OCI-M2 (cell line): ENCODE data around the gene DLGAP4.

Experiments
- DNase-seq: peaks from one replicate; lab custom pipeline; 2025; ENCODE audit not compliant: unreplicated experiment; lab: John Stamatoyannopoulos, UW

The DLGAP4 gene

GRCh38 chr20:36400909-36401735 lies 95.0 kb downstream of the DLGAP4 start:
- DNase-seq = no peak

GRCh38 chr20:36402708-36403107 lies 96.6 kb downstream of the DLGAP4 start:
- no peak for DNase-seq

GRCh38 chr20:36404435-36404978 lies 98.4 kb downstream of the DLGAP4 start:
- no peak for DNase-seq

GRCh38 chr20:36405255-36405654 lies 99.1 kb downstream of the DLGAP4 start:
- DNase-seq = no peak

- DNase-seq = no peak
Observed at GRCh38 chr20:36407199-36407733, 101.1 kb downstream of the DLGAP4 start.

GRCh38 chr20:36408219-36408618 lies 102.1 kb downstream of the DLGAP4 start:
- DNase-seq = no peak

- DNase-seq = no peak
Observed at GRCh38 chr20:36411861-36412454, 105.8 kb downstream of the DLGAP4 start.

- DNase-seq = no peak
Observed at GRCh38 chr20:36415475-36416002, 109.4 kb downstream of the DLGAP4 start.

GRCh38 chr20:36418711-36419110 lies 112.6 kb downstream of the DLGAP4 start:
- no peak for DNase-seq

GRCh38 chr20:36421641-36422040 lies 115.5 kb downstream of the DLGAP4 start:
- DNase-seq = no peak

- DNase-seq = no peak
Observed at GRCh38 chr20:36424314-36424713, 118.2 kb downstream of the DLGAP4 start.

GRCh38 chr20:36425166-36425565 lies 119.0 kb downstream of the DLGAP4 start:
- DNase-seq = no peak

- DNase-seq = no peak
Observed at GRCh38 chr20:36431604-36432003, 125.5 kb downstream of the DLGAP4 start.

- DNase-seq = no peak
Observed at GRCh38 chr20:36432096-36432495, 126.0 kb downstream of the DLGAP4 start.

- DNase-seq = no peak
Observed at GRCh38 chr20:36434383-36434782, 128.2 kb downstream of the DLGAP4 start.

- no peak for DNase-seq
Observed at GRCh38 chr20:36435124-36435523, 129.0 kb downstream of the DLGAP4 start.

- DNase-seq = no peak
Observed at GRCh38 chr20:36435592-36436541, 129.7 kb downstream of the DLGAP4 start.

GRCh38 chr20:36439040-36439730 lies 133.0 kb downstream of the DLGAP4 start:
- no peak for DNase-seq

- no peak for DNase-seq
Observed at GRCh38 chr20:36439731-36440072, 133.6 kb downstream of the DLGAP4 start.

- DNase-seq = no peak
Observed at GRCh38 chr20:36440370-36441026, 134.4 kb downstream of the DLGAP4 start.
